Liver (tissue), 9 donors: ENCODE results near the gene USP31. TPM values are rescaled to one million over a fixed set of nuclear protein-coding genes. Genes with fewer than 3 reads are reported as not detected.
A peak's percentile ranks its signal among the peaks of the same experiment; 100 is the strongest.

Source experiments
- DNase-seq: peaks from one replicate; pipeline ENCODE4 v3.0.0-alpha.2; 2017; ENCODE audit warnings: low spot score
- H3K27ac ChIP-seq, 2 donors: one replicate each; pipeline ENCODE4 v1.7.0; 2013; ENCODE audit warnings: inconsistent platforms in 2 of 2, low read length in 2 of 2, control low read depth in 1 of 2, low read depth in 1 of 2, mild to moderate bottlenecking in 1 of 2
- H3K27me3 ChIP-seq, 4 donors: one replicate each; pipeline versions ENCODE4 v1.6.1 to v1.7.0; 2013; ENCODE audit warnings: low read length in 3 of 4, inconsistent platforms in 1 of 4, mild to moderate bottlenecking in 1 of 4, moderate library complexity in 1 of 4; ENCODE audit not compliant: control insufficient read depth in 4 of 4, insufficient read depth in 4 of 4
- H3K36me3 ChIP-seq, 4 donors: one replicate each; pipeline versions ENCODE4 v1.6.1 to v1.7.0; 2013; ENCODE audit warnings: low read length in 3 of 4, mild to moderate bottlenecking in 3 of 4, low read depth in 1 of 4, moderate library complexity in 1 of 4; ENCODE audit not compliant: control insufficient read depth in 4 of 4, insufficient read depth in 3 of 4
- H3K4me1 ChIP-seq, 4 donors: one replicate each; pipeline versions ENCODE4 v1.6.1 to v1.7.0; 2013; ENCODE audit warnings: low read length in 3 of 4, mild to moderate bottlenecking in 3 of 4, moderate library complexity in 1 of 4; ENCODE audit not compliant: control insufficient read depth in 4 of 4, insufficient read depth in 4 of 4
- H3K4me3 ChIP-seq, 3 donors: one replicate each; pipeline versions ENCODE4 v1.6.1 to v1.7.0; 2013; ENCODE audit warnings: low read length in 3 of 3, control low read depth in 1 of 3, low read depth in 1 of 3, mild to moderate bottlenecking in 1 of 3
- H3K9ac ChIP-seq, 2 donors: one replicate each; pipeline ENCODE4 v1.7.0; 2013; ENCODE audit warnings: low read length in 2 of 2, mild to moderate bottlenecking in 2 of 2, moderate library complexity in 2 of 2, control low read depth in 1 of 2, low read depth in 1 of 2
- H3K9me3 ChIP-seq, 4 donors: one replicate each; pipeline versions ENCODE4 v1.6.1 to v1.7.0; 2013; ENCODE audit warnings: low read length in 3 of 4; ENCODE audit not compliant: control insufficient read depth in 4 of 4
- ATF3 ChIP-seq: IDR thresholded peaks from 2 replicates; pipeline ENCODE4 v1.6.1; 2016; ENCODE audit warnings: antibody characterized with exemption
- CTCF ChIP-seq: fragments of 150-350 bp; IDR thresholded peaks from 2 replicates; pipeline ENCODE4 v1.5.1; 2017; ENCODE audit warnings: improper control_type of control experiment, low read depth, low read length; ENCODE audit not compliant: missing input control
- FOXA1 ChIP-seq: IDR thresholded peaks from 2 replicates; pipeline ENCODE4 v1.6.1; 2016; ENCODE audit warnings: antibody characterized with exemption
- GABPA ChIP-seq, 2 donors: IDR thresholded peaks in 1 of 2; conservative IDR thresholded peaks in 1 of 2; 2 replicates each; pipeline ENCODE4 v1.6.1; 2016; ENCODE audit warnings: antibody characterized with exemption in 2 of 2, mild to moderate bottlenecking in 1 of 2, moderate library complexity in 1 of 2
- HNF4A ChIP-seq, 2 donors: conservative IDR thresholded peaks; 2 replicates each; pipeline ENCODE4 v1.6.1; 2016; ENCODE audit warnings: antibody characterized with exemption in 2 of 2, mild to moderate bottlenecking in 2 of 2
- HNF4G ChIP-seq: IDR thresholded peaks from 2 replicates; pipeline ENCODE4 v1.6.1; 2016; ENCODE audit warnings: antibody characterized with exemption
- JUND ChIP-seq, 2 donors: IDR thresholded peaks; 2 replicates each; pipeline ENCODE4 v1.6.1; 2016; ENCODE audit warnings: antibody characterized with exemption in 2 of 2
- MAX ChIP-seq: IDR thresholded peaks from 2 replicates; pipeline ENCODE4 v1.6.1; 2016; ENCODE audit warnings: antibody characterized with exemption
- NR2F2 ChIP-seq: IDR thresholded peaks from 2 replicates; pipeline ENCODE4 v1.6.1; 2016; ENCODE audit warnings: antibody characterized with exemption
- RAD21 ChIP-seq, 2 donors: IDR thresholded peaks; 2 replicates each; pipeline ENCODE4 v1.6.1; 2016; ENCODE audit warnings: antibody characterized with exemption in 2 of 2, mild to moderate bottlenecking in 2 of 2
- RXRA ChIP-seq, 2 donors: IDR thresholded peaks; 2 replicates each; pipeline ENCODE4 v1.6.1; 2017 to 2018; ENCODE audit warnings: antibody characterized with exemption in 2 of 2, mild to moderate bottlenecking in 1 of 2
- TAF1 ChIP-seq: conservative IDR thresholded peaks from 2 replicates; pipeline ENCODE4 v1.6.1; 2016; ENCODE audit warnings: antibody characterized with exemption, mild to moderate bottlenecking
- YY1 ChIP-seq: IDR thresholded peaks from 2 replicates; pipeline ENCODE4 v1.6.1; 2016; ENCODE audit warnings: antibody characterized with exemption, mild to moderate bottlenecking
- ZBTB33 ChIP-seq: IDR thresholded peaks from 2 replicates; pipeline ENCODE4 v1.6.1; 2016; ENCODE audit warnings: antibody characterized with exemption
- WGBS: extraction: QIAGEN DNeasy Blood & Tissue Kit; methylation state at CpG from one replicate; pipeline ENCODE4 v1.1.7; 2013; 5-methylcytosine and 5-hydroxymethylcytosine counted together
- polyA plus RNA-seq, 2 donors: library from polyadenylated mRNA; stranded (reverse) in 1 of 2; unstranded in 1 of 2; fragments of 200-250 nt in 1 of 2; fragments of >200 nt in 1 of 2; fragmentation: Nextera tagmentation in 1 of 2; extraction: Ambion mirVana in 1 of 2; gene quantifications; one replicate each; pipeline versions ENCODE4 v1.2.1 to v1.2.3, GENCODE V29; 2013 to 2015
- total RNA-seq, 2 donors: library from RNA; depleted of rRNA; stranded (reverse); fragments of >200 nt; gene quantifications; one replicate each; pipeline ENCODE4 v1.2.3, GENCODE V29; 2014
- donor health status: healthy.
- donor health status: healthy.
- donor health status: healthy.
- donor health status: healthy.
- donor health status: healthy.

The USP31 gene
- total and polyA plus RNA-seq, 4 donors, result 2.4 to 16.4 (median 3.8) TPM

GRCh38 chr16:23182679-23183542 is 33.7 kb upstream of the USP31 start, which contains the start of gene SCNN1G:
Gene SCNN1G (plus strand): TSS chr16:23182745. CDS start chr16:23186272, 3,527 bp downstream.
- peaks cover 0 to 11% (median 7%) of the 10 kb centered on the region in 4 donors for H3K4me1 ChIP-seq
- H3K9ac ChIP-seq, result no peak within 1 kb of the TSS
- TF ChIP-seq RAD21 (IDR thresholded peaks at IDR 0.05) (no peak), YY1 (no peak), HNF4G (no peak), RXRA (IDR thresholded peaks at IDR 0.05) (no peak), ZBTB33 (no peak), HNF4A (conservative IDR thresholded peaks at IDR 0.05) (no peak), GABPA (IDR thresholded peaks at IDR 0.05 in 1 of 2, conservative IDR thresholded peaks at IDR 0.05 in 1 of 2) (no peak), CTCF (no peak), MAX (no peak), TAF1 (no peak)
- peak within 1 kb of the TSS in 1 of 3 donors; percentile 38 for H3K4me3 ChIP-seq
- 4% methylated on average over 71 of the region's 71 CpGs for WGBS
- H3K9me3 ChIP-seq, result no peaks in the 10 kb centered on the region
- no peak within 1 kb of the TSS for H3K27ac ChIP-seq
- no peak for DNase-seq
- peaks cover 2 to 13% (median 7%) of the 10 kb centered on the region in 4 donors for H3K27me3 ChIP-seq
- no peaks in the 10 kb centered on the region for H3K36me3 ChIP-seq

GRCh38 chr16:23182206-23182678 is 33.0 kb upstream of the USP31 start:
- peak overlapping the region in 1 of 3 donors; percentile 38 for H3K4me3 ChIP-seq
- no peaks in the 10 kb centered on the region for H3K9me3 ChIP-seq
- 6% methylated on average over 33 of the region's 33 CpGs for WGBS
- peak; percentile 76 for DNase-seq
- TF ChIP-seq FOXA1 (no peak), RAD21 (IDR thresholded peaks at IDR 0.05) (peak; percentile 49 to 79), JUND (IDR thresholded peaks at IDR 0.05) (no peak), NR2F2 (no peak), YY1 (no peak), CTCF (peak; percentile 85), ZBTB33 (no peak), ATF3 (no peak)
- H3K9ac ChIP-seq, result no peak overlapping the region
- H3K36me3 ChIP-seq, result no peaks in the 10 kb centered on the region
- H3K27ac ChIP-seq, result no peak overlapping the region
- peaks cover 0 to 11% (median 7%) of the 10 kb centered on the region in 4 donors for H3K4me1 ChIP-seq
- peaks cover 2 to 13% (median 7%) of the 10 kb centered on the region in 4 donors for H3K27me3 ChIP-seq
